ENCODE measurements around the gene TKFC. TPM values are rescaled to one million over a fixed set of nuclear protein-coding genes. Genes with fewer than 3 reads are reported as not detected.

Gene TKFC
- total RNA-seq, 4 donors from 2014 or later: 16.0 to 24.5 (median 20.0) TPM

DNA sequence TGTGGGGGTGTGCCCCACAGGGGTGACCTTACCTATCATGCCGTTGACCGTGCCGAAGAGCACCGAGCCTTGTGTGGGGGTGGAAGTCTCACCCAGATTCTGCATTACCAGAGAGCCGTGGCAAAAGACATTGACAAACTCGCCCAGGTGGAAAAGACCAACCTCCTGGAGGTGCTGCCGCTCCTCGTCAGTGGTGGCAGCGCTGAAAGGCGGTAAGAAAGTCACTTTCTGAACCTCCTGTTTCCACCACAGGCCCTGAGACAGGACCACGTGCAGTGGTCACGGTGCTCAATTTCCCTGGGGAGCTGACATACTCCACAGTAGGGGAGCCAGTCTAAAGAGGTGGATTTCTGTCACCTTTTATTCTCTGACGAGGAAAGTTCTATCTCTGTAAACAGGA is 30.5 kb upstream of the TKFC start:
- no peak for DNase-seq (ENCODE audit: low spot score)
- TF ChIP-seq, protein P1, sequence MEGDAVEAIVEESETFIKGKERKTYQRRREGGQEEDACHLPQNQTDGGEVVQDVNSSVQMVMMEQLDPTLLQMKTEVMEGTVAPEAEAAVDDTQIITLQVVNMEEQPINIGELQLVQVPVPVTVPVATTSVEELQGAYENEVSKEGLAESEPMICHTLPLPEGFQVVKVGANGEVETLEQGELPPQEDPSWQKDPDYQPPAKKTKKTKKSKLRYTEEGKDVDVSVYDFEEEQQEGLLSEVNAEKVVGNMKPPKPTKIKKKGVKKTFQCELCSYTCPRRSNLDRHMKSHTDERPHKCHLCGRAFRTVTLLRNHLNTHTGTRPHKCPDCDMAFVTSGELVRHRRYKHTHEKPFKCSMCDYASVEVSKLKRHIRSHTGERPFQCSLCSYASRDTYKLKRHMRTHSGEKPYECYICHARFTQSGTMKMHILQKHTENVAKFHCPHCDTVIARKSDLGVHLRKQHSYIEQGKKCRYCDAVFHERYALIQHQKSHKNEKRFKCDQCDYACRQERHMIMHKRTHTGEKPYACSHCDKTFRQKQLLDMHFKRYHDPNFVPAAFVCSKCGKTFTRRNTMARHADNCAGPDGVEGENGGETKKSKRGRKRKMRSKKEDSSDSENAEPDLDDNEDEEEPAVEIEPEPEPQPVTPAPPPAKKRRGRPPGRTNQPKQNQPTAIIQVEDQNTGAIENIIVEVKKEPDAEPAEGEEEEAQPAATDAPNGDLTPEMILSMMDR (IDR thresholded peaks at IDR 0.05): no peak
- ATAC-seq (ENCODE audit: low FRiP score): no peak

DNA sequence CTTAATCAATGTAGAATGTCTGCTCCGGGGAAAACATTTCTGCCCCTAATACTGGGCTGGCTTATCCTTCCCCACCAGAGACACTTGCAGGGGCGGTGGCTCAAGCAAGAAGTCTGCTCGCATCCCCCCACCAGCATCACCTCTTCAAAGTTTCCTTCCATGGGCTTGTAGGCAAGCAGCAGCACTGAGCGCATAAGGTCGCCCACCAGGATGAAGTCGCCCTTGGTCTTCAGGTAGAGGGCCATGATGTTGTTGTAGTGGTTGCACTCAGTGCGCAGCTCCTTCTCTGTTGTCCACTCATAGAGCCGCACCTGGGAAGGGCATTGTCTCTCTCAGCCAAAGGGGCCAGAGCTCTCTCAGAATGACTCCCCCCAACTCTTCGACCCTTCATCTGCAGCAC is 29.3 kb upstream of the TKFC start:
- DNase-seq (ENCODE audit: low spot score) (no peak), ATAC-seq (ENCODE audit: low FRiP score) (no peak)
- TF ChIP-seq, protein P1 (IDR thresholded peaks at IDR 0.05): no peak

DNA sequence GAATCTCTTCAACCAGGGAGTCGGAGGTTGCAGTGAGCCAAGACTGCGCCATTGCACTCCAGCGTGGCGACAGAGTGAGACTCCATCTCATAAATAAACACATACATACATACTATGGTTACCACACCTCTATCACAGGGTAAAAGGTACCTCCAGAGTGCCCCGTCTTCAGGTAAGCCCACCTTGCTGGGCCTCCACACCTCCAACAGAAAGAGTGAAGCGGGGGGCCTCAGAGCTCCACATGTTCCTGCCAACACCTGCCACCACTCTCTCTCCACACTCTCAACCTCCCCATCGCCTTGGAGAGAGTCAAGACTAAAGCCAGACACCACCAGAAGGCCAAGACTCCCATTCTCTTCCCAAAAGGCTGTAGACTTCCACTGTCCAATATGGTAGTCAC is 27.6 kb upstream of the TKFC start:
- TF ChIP-seq, protein P1 (IDR thresholded peaks at IDR 0.05): no peak
- no peak for DNase-seq (ENCODE audit: low spot score)

DNA sequence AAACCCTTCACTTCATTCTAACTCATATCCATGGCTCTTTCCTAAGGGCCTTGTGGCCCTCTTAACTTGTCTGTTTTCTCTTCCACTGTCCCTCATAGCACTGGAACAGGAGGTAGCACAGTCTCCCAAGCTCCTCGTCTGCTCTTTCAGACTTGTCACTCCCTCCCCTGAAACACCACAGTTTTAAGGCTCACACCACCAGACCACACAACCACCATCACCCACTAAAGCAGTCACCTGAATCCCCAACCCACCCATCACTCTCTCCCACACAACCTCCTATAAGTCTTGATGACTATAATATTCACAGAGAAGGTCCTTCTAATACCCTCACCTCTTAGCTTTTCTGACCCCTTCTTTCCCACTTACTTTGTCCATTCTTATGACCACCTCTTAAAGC is 26.8 kb upstream of the TKFC start:
- DNase-seq (ENCODE audit: low spot score) (no peak), ATAC-seq (ENCODE audit: low FRiP score) (no peak)
- TF ChIP-seq, protein P1 (IDR thresholded peaks at IDR 0.05): no peak

More for the DNA sequence above, 27.6 kb upstream of the TKFC start:
- no peak for ATAC-seq (ENCODE audit: low FRiP score)

DNA sequence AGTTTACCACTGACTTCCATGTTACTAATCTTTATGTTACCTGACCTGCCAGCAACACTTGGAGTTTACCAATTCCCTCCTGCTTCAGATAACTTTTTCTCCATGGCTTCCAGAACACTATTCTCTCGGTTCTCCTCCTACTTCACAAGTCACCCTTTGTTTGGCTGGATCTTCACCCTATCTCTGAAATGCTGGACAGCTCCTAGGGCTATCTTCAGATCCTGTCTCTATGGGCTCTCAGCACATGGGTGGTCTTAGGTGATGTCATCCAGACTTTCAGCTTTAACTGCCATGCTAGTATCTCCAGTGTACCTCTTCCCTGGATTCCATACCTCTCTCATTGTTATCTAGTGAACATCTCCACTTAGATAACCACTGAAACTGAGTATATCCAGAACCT is 25.7 kb upstream of the TKFC start:
- DNase-seq (ENCODE audit: low spot score): no peak
- no peak for ATAC-seq (ENCODE audit: low FRiP score)
- TF ChIP-seq, protein P1 (IDR thresholded peaks at IDR 0.05): no peak

DNA sequence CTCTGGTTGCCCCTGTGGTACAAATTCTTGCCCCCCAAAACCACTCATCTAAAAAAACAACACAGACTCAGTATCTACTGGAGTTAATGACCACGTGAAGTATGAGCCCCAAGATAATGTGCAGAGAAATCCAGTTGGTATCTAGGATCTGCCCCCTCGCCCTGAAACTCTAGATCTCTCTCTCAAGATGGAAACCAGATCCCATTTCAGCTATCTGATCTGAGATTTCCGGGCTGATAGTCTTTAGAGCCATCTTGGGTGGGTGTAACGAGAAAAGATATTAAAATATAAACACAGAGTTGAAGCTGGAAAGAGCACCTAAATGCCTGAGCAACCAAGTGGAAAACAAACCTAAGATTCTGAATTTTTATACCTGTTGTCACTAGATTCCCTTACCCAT is 23.9 kb upstream of the TKFC start:
- DNase-seq (ENCODE audit: low spot score) (no peak), ATAC-seq (ENCODE audit: low FRiP score) (no peak)
- TF ChIP-seq, protein P1 (IDR thresholded peaks at IDR 0.05): no peak

DNA sequence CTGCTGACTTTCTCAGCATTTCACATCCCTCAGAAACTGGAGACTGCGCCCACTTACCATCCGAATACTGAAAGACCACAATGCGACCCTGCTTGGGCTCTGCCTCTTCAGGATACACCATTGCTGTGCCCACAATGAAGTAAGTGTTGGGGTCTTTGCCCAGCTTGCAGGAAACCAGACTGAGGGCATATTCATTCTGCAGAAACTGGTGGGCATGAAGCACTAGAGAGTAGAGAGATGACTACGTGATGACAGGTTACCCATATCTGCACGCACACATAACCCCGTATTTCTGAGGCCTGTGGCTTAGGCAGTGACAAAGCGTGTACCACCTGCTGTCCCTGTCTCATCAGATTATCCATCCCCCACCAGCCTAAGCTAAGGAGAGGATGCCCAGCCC is 23.3 kb upstream of the TKFC start:
- no peak for DNase-seq (ENCODE audit: low spot score)
- no peak for ATAC-seq (ENCODE audit: low FRiP score)
- TF ChIP-seq, protein P1 (IDR thresholded peaks at IDR 0.05): no peak
